Mammary epithelial cell (primary cell): ENCODE data around the gene LGALS3.

ENCODE experiments used
- EZH2 ChIP-seq: IDR thresholded peaks from 2 replicates; pipeline ENCODE4 v1.6.1; 2012; ENCODE audit warnings: low read length, inconsistent platforms, borderline replicate concordance
- TF ChIP-seq, protein P1 (sequence below), 2 donors: IDR thresholded peaks in 1 of 2; conservative IDR thresholded peaks in 1 of 2; 2 replicates each; pipeline ENCODE4 v1.5.1; 2011 to 2012; ENCODE audit warnings: inconsistent platforms in 2 of 2, low read length in 2 of 2, mild to moderate bottlenecking in 2 of 2, control low read depth in 1 of 2, low read depth in 1 of 2; ENCODE audit not compliant: insufficient read depth in 1 of 2; ENCODE audit errors: extremely low read depth in 1 of 2

DNA sequence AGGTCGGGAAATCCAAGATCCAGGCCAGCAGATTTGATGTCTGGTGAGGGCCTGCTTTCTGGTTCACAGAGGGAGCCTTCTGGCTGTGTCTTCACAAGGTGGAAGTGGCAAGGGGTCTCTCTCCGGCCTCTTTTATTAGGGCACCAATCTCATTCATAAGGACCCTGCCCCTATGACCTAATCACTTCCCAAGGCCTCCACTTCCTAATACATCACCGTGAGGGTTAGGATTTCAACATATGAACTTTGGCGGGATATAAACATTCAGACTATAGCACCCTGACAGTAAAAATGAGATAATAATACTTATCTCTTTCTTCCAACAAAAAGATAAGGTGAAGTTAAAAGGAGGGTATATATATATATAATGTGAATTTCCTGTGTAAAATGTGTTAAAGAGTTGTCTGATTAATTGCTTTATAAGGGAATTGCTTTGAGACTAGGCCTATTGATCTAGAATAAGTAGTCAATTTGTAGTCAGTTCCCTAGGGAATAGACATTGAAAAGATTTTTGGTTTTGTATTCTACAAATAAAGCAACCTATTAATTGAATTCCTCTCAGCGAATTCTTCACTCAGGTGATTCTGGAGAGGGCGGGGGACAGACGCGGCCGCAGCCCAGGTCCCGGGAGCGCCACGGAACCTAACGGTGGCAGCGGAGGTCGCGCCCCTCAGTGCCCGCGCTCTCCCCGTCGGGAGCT is 516 bp upstream of the LGALS3 start:
- TF ChIP-seq, protein P1, sequence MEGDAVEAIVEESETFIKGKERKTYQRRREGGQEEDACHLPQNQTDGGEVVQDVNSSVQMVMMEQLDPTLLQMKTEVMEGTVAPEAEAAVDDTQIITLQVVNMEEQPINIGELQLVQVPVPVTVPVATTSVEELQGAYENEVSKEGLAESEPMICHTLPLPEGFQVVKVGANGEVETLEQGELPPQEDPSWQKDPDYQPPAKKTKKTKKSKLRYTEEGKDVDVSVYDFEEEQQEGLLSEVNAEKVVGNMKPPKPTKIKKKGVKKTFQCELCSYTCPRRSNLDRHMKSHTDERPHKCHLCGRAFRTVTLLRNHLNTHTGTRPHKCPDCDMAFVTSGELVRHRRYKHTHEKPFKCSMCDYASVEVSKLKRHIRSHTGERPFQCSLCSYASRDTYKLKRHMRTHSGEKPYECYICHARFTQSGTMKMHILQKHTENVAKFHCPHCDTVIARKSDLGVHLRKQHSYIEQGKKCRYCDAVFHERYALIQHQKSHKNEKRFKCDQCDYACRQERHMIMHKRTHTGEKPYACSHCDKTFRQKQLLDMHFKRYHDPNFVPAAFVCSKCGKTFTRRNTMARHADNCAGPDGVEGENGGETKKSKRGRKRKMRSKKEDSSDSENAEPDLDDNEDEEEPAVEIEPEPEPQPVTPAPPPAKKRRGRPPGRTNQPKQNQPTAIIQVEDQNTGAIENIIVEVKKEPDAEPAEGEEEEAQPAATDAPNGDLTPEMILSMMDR (conservative IDR thresholded peaks at IDR 0.05 in 1 of 2, IDR thresholded peaks at IDR 0.05 in 1 of 2; ENCODE audit: extremely low read depth in 1 of 2, insufficient read depth in 1 of 2, low read depth in 1 of 2, low read length in 2 of 2) = no peak
- TF ChIP-seq EZH2 = no peak
